Urothelium cell line (cell line): ENCODE data around the gene CERT1.

Experiments used
- DNase-seq: peaks from one replicate; pipeline ENCODE4 v3.0.0; 2011; ENCODE audit warnings: low spot score, mixed read lengths
- FAIRE-seq: peaks from 2 replicates; lab custom pipeline; 2011; peaks lifted over from hg19 to GRCh38; lab: Jason Lieb, UNC

CERT1 gene

GRCh38 chr5:75481024-75481423 is 30.4 kb downstream of the CERT1 start:
- no peak for DNase-seq
- FAIRE-seq: no peak

DNA sequence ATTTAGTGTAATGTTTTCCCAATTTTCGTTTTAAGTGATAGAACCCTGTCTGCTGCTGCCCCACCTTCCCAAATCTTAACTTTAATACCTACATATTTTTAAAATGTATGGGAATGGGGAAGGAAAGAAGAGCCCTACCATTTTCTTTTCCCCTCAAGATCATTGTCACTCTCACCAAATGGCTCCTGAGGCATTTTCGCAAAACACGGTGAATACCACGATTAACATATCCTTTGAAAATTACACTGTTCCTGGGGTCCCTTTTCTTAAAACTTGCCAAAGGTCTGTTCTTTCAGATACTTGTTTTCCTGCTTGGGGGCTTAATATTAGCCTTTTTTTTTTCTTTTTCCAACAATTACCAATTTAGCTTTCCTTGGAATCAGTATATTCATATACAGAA is 36.1 kb downstream of the CERT1 start:
- no peak for DNase-seq
- FAIRE-seq: no peak

DNA sequence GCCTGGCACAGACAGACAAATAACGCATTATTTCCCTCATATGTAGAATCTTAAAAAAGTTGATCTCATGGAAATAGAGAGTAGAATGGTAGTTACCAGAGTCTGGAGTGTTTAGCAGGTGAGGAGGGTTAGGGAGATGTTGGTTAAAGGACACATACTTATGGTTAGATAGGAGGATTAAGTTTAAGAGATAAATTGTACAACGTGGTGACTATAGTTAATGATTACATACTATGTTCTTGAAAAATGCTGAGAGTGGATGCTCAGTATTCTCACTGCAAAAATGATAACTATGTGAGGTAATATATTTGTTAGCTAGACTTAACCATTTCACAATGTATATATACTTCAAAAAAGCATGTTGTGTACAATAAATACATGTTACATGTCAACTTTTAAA is 38.0 kb downstream of the CERT1 start:
- FAIRE-seq (no peak), DNase-seq (no peak)

DNA sequence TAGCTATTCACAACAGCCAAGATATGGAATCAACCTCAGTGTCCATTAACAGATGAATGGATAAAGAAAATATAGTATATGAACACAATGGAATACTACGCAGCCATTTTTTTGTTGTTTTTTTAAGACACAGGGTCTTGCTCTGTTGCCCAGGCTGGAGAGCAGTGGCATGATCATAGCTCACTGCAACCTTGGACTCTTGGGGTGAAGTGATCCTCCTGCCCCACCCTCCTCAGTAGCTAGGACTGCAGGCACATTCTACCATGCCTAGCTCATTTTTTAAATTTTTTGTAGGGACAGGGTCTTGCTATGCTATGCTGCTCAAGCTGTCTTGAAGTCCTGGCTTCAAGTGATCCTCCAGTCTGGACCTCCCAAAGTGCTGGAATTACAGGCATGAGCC is 38.5 kb downstream of the CERT1 start:
- FAIRE-seq (no peak), DNase-seq (no peak)

DNA sequence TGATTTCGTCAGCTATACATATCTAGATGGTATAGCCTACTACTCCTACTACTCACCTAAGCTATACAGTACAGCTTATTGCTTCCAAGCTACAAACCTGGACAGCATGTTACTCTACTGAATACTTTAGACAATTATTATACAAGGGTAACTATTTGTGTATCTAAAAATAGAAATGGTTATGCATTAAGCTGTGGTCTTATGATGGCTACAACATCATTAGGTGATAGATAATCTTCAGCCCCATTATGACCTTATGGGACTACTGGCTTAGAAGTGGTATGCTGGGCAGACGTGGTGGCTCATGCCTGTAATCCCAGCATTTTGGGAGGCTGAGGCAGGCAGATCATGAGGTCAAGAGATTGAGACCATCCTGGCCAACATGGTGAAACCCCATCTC is 40.2 kb downstream of the CERT1 start:
- FAIRE-seq (no peak), DNase-seq (no peak)

GRCh38 chr5:75469017-75469416 is 42.4 kb downstream of the CERT1 start:
- no peak for DNase-seq
- no peak for FAIRE-seq

DNA sequence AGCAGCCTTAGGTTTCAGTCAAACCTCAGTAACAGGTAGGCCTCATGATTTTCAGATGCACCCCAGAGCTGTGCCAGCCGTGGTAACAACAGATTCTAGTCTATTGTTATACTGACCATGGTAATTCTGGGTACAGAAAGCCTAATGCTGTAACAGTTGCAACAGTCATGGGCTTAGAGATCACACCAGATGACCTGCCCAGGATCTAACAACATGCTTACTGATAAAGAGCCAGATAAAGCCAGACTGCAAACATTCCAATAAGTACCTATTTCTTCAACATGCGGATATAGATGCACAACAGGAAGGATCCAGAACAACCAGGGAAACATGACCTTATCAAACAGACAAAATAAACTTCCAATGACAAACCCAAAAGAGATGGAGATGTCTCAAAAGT is 42.8 kb downstream of the CERT1 start:
- FAIRE-seq (no peak), DNase-seq (no peak)

- no peak for FAIRE-seq
Measured at GRCh38 chr5:75466006-75466716, 45.3 kb downstream of the CERT1 start.

GRCh38 chr5:75465480-75465879 is 45.9 kb downstream of the CERT1 start:
- FAIRE-seq (no peak), DNase-seq (no peak)

More at GRCh38 chr5:75466006-75466716, 45.3 kb downstream of the CERT1 start:
- no peak for DNase-seq

DNA sequence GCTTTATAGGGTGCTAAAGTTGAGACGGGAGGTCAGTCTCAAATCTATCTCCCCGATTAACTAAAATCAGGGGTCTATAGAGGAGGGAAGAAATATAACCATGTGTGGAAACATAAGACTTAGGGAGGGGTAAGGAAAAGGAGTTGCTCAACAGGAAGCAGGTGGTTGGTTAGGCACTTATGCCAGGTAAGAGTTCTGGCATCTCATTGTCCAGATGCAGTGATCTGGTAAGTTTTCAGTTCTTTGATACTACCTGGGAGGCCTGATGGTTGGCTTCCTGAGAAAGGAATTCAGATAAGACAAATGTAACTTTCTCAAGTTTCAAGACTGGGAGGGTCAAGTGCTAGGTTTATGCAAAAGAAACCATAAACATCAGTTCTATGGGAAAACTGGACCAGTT is 47.7 kb downstream of the CERT1 start:
- FAIRE-seq: no peak
- DNase-seq: no peak

GRCh38 chr5:75461679-75462078 is 49.8 kb downstream of the CERT1 start:
- no peak for FAIRE-seq
- DNase-seq: no peak

- DNase-seq (no peak), FAIRE-seq (no peak)
Measured at GRCh38 chr5:75460942-75461610, 50.4 kb downstream of the CERT1 start.

GRCh38 chr5:75460532-75460931 is 50.9 kb downstream of the CERT1 start:
- DNase-seq: no peak
- no peak for FAIRE-seq

DNA sequence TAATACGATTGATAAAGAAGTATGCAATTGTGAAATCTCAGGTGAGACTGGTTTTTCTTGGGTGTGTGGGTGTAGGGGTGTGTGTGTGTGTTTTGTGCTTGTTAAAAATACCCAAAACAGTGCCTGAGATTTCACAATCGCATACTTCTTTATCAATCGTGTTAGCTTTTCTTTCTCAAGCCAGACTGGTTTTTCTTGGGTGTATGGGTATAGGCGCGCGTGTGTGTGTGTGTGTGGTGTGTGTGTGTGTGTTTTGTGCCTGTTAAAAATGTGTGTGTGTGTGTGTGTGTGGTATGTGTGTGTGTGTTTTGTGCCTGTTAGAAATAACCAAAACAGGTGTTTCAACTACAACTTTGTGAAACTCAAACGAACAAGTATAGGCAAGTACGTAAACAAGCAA is 53.7 kb downstream of the CERT1 start:
- FAIRE-seq (no peak), DNase-seq (no peak)

DNA sequence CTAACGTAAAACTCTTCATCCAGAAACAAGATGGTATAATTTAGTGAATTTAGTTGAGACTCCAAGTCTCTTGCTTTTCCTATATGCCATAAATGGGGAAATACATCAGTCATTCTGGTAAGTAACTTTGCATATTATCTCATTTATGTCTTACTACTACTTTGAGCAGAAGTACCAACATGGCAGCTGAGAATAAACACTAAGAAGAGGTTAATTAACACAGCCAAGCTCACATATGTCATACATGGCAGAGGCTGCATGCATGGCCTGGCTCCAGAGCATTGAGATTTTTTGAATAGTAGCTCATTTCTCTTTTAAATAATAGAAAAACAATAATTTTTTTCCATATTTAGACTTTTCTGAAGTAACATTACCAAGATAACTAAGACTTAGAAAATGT is 54.3 kb downstream of the CERT1 start:
- FAIRE-seq (no peak), DNase-seq (no peak)

GRCh38 chr5:75450069-75450468 is 61.4 kb downstream of the CERT1 start:
- FAIRE-seq (no peak), DNase-seq (no peak)

- DNase-seq (no peak), FAIRE-seq (no peak)
Measured at GRCh38 chr5:75446068-75446467, 65.4 kb downstream of the CERT1 start.

DNA sequence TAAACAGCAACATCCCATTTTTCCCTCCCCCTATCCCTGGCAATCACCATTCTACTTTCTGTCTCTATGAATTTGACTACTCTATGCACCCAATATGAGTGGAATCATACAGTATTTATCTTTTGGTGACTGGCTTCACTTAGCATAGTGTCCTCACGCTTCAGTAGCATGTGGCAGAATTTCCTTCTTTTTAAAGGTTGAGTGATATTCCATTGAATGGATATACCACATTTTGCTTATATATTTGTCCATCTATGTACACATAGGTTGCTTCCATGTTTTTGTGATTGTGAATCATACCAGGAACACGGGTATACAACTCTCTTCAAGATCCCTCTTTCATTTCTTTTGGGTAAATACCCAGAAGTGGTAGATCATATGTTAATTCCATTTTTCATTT is 69.9 kb downstream of the CERT1 start:
- FAIRE-seq: no peak
- no peak for DNase-seq

DNA sequence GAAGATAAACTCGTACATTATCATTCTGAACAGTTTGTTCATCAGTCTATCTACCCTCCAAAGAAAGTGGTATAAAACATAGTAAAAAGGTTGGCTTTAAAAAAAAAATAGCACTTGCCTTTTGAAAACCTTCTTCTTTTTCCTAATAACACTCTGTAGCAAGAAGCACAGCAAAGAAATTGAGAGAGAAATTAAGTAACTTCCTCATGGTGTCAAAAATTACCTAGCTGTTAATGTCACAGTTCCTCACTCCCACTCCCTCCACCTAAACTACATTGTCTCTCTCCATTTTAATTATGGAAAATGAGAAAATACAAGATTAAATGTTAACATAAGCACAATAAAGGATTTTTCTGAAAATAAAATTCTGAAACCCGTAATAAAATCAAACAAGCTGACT is 72.2 kb downstream of the CERT1 start:
- DNase-seq (no peak), FAIRE-seq (no peak)

GRCh38 chr5:75438722-75439121 is 72.7 kb downstream of the CERT1 start:
- DNase-seq (no peak), FAIRE-seq (no peak)

DNA sequence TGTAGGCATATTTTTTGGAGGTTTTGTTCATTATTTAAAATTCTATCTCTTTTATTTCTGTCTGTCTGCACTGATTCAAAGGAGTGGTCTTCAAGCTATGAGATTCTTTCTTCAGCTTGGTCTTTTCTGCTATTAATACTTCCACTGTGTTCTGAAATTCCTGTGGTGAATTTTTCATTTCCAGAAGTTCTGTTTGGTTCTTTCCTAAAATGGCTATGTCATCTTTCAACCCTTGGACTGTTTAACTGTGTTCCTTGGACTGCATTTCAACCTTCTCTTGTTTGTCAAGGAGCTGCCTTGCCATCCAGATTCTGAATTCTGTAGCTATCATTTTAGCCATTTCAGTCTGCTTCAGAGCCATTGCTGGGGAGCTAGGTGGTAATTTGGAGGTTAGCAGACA is 76.3 kb downstream of the CERT1 start:
- DNase-seq (no peak), FAIRE-seq (no peak)

GRCh38 chr5:75433814-75434506 is 77.5 kb downstream of the CERT1 start:
- FAIRE-seq: no peak

More at GRCh38 chr5:75433814-75434506, 77.5 kb downstream of the CERT1 start:
- DNase-seq: no peak
